Ovary (tissue), 9 donors: ENCODE results near the gene FBXW8. TPM values are rescaled to one million over a fixed set of nuclear protein-coding genes. Genes with fewer than 3 reads are reported as not detected.

Source experiments
- DNase-seq, 5 donors: peaks; one replicate each; pipeline ENCODE4 v3.0.0-alpha.2; 2019 to 2020
- H3K27ac ChIP-seq, 2 donors: fragments of 200-600 bp; one replicate each; pipeline versions ENCODE4 v1.5.1 to v1.8.0; 2019 to 2022
- H3K27me3 ChIP-seq: fragments of 200-600 bp; one replicate; pipeline ENCODE4 v1.8.0; 2022
- H3K36me3 ChIP-seq: fragments of 200-600 bp; sonication (generic); one replicate; pipeline ENCODE4 v1.5.1; 2019
- H3K4me1 ChIP-seq: one replicate; pipeline ENCODE4 v1.8.1; 2013; ENCODE audit warnings: mild to moderate bottlenecking, moderate library complexity; ENCODE audit not compliant: insufficient read depth
- H3K4me3 ChIP-seq: fragments of 200-600 bp; sonication (generic); one replicate; pipeline ENCODE4 v1.5.1; 2017
- H3K9me3 ChIP-seq, 2 donors: fragments of 200-600 bp in 1 of 2; sonication (generic) in 1 of 2; one replicate each; pipeline versions ENCODE4 v1.5.1 to v1.8.1; 2013 to 2019; ENCODE audit warnings: mild to moderate bottlenecking in 1 of 2, moderate library complexity in 1 of 2
- EP300 ChIP-seq: sonication (generic); formaldehyde crosslinking; IDR thresholded peaks from one replicate; pipeline ENCODE4 v1.6.1; 2017; ENCODE audit warnings: antibody characterized with exemption
- POLR2A ChIP-seq: fragments of 450-650 bp; IDR thresholded peaks from one replicate; pipeline ENCODE4 v1.6.1; 2017; ENCODE audit warnings: antibody characterized with exemption, mild to moderate bottlenecking, moderate library complexity
- WGBS, 3 donors: extraction: QIAGEN DNeasy Blood & Tissue Kit in 1 of 3; methylation state at CpG; one replicate each; pipeline versions ENCODE4 v1.1.5 to v1.1.7; 2013 to 2017; 5-methylcytosine and 5-hydroxymethylcytosine counted together
- intact Hi-C, 4 donors: fragments of 100-400 bp; cut with DNase I; formaldehyde crosslinking; loops; one replicate each; pipeline versions ENCODE4 v1.11.0 to v1.15.1; 2022 to 2023
- polyA plus RNA-seq, 2 donors: library from polyadenylated mRNA; stranded (reverse); fragments of 200-250 nt in 1 of 2; fragments of 350-450 nt in 1 of 2; fragmentation: Illumina TruSeq in 1 of 2; extraction: RNeasy Lipid Tissue Mini Kit (QIAGEN cat#74804) in 1 of 2; gene quantifications; one replicate each; pipeline ENCODE4 v1.2.3, GENCODE V29; 2013 to 2014
- total RNA-seq, 7 donors: library from RNA; depleted of rRNA in 2 of 7; stranded (reverse); fragments of >200 nt in 2 of 7; fragmentation: NEBNext Ultra II Directional in 3 of 7; extraction: Animal tissue kit (Norgen Biotek cat#: 25700) in 3 of 7; gene quantifications; one replicate each; pipeline versions ENCODE4 v1.1.0 to v1.2.4, GENCODE V29; 2016 to 2023
- TF ChIP-seq, protein P1 (sequence below), 3 donors: fragments of 450-650 bp in 2 of 3; fragments of 200-600 bp in 1 of 3; IDR thresholded peaks; one replicate each; pipeline versions ENCODE4 v1.5.1 to v1.8.0; 2016 to 2022; ENCODE audit warnings: antibody characterized with exemption in 3 of 3, mild to moderate bottlenecking in 1 of 3
- donor health status: DM: no; HTN: no; CAD: no; lungs with moderate emphysema.
- donor health status: DM: no; HTN: no; CAD: no.
- donor health status: Bipolar disorder and iron deficiency.
- donor health status: DM: yes; HTN: yes; CAD: no.
- donor health status: DM: no; HTN: no; CAD: no.
- donor health status: DM: yes; HTN: yes; CAD: no.

The FBXW8 gene
- total and polyA plus RNA-seq, 9 donors, result 7.4 to 23.1 (median 16.6) TPM

DNA sequence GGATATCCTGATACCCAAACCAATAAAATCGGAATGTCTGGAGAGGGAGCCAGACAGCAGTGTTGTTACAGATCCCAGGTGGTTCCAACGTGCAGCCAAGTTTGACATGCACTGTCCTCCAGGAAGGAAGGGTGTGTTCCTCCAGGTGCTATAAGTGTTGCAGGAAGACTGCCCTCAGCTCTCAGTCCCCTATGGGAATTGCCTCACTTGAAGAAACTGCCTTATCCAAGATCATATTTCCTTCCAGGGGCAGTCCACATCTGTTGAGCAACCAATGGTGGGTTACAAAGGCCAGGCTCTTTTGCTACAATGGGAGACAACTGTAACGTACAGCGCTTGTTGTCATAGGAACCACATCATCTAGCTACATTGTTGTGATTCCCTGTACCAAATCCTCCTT lies 13.3 kb upstream of the FBXW8 start:
- Histone ChIP-seq H3K27ac (no peak overlapping the region), H3K9me3 (no peaks in the 10 kb centered on the region), H3K36me3 (no peaks in the 10 kb centered on the region), H3K27me3 (no peaks in the 10 kb centered on the region), H3K4me3 (no peak overlapping the region), H3K4me1 (no peaks in the 10 kb centered on the region)
- no peak for DNase-seq
- WGBS, 3 donors, result 64 to 74% (median 74%) methylated on average over 4 of the region's 4 CpGs
- TF ChIP-seq, protein P1, sequence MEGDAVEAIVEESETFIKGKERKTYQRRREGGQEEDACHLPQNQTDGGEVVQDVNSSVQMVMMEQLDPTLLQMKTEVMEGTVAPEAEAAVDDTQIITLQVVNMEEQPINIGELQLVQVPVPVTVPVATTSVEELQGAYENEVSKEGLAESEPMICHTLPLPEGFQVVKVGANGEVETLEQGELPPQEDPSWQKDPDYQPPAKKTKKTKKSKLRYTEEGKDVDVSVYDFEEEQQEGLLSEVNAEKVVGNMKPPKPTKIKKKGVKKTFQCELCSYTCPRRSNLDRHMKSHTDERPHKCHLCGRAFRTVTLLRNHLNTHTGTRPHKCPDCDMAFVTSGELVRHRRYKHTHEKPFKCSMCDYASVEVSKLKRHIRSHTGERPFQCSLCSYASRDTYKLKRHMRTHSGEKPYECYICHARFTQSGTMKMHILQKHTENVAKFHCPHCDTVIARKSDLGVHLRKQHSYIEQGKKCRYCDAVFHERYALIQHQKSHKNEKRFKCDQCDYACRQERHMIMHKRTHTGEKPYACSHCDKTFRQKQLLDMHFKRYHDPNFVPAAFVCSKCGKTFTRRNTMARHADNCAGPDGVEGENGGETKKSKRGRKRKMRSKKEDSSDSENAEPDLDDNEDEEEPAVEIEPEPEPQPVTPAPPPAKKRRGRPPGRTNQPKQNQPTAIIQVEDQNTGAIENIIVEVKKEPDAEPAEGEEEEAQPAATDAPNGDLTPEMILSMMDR (IDR thresholded peaks at IDR 0.05), result no peak
- no peak for TF ChIP-seq EP300
- TF ChIP-seq POLR2A, result no peak
- intact Hi-C loops, result no loop called here

DNA sequence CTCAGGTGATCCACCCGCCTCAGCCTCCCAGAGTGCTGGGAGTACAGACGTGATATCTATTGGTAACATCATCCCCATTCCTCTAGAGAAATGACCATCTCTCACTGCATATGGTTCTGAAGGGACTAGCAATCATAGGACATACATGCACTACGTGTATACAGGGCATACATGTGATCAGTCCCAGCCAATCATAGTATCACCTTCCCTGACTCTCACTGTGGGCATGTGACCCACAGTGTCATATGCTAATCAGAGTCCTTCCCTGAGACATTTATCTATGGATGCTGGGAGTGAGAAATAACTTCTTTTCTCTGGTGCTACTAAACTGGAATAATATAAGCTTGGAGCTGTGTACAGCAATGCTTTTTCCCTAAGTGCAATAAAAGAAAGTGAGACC lies 12.1 kb upstream of the FBXW8 start:
- Histone ChIP-seq H3K27ac (no peak overlapping the region), H3K27me3 (no peaks in the 10 kb centered on the region), H3K4me3 (no peak overlapping the region), H3K36me3 (no peaks in the 10 kb centered on the region), H3K9me3 (no peaks in the 10 kb centered on the region), H3K4me1 (no peaks in the 10 kb centered on the region)
- intact Hi-C loops, result no loop called here
- no peak for DNase-seq
- TF ChIP-seq EP300 (no peak), POLR2A (no peak)
- TF ChIP-seq, protein P1 (IDR thresholded peaks at IDR 0.05), result no peak
- WGBS, 3 donors, result 51 to 57% (median 56%) methylated on average over 3 of the region's 3 CpGs

DNA sequence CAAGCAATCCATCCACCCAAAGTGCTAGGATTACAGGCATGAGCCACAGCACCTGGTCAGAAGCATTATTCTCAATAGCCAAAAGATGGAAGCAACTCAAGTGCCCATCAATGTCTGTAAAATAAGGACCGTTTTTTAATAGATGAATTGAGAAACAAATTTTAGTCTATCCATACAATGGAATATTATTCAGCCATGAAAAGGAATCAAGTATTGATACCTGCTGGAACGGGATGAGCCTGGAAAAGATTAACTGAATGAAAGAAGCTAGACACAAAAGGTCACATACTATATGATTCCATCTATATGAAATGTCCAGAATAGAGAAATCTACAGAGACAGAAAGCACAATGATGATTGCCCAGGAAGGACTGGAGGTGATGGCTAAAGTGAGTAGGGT lies 9.1 kb upstream of the FBXW8 start:
- intact Hi-C loops, result no loop called here
- no peak overlapping the region for H3K27ac ChIP-seq
- DNase-seq, result no peak
- 80 to 84% (median 81%) methylated on average over 2 of the region's 2 CpGs for WGBS, 3 donors
- H3K27me3 ChIP-seq, result no peaks in the 10 kb centered on the region
- no peaks in the 10 kb centered on the region for H3K36me3 ChIP-seq
- H3K4me3 ChIP-seq, result no peak overlapping the region
- TF ChIP-seq POLR2A (no peak), EP300 (no peak)
- TF ChIP-seq, protein P1 (IDR thresholded peaks at IDR 0.05), result no peak
- no peaks in the 10 kb centered on the region for H3K9me3 ChIP-seq
- no peaks in the 10 kb centered on the region for H3K4me1 ChIP-seq

DNA sequence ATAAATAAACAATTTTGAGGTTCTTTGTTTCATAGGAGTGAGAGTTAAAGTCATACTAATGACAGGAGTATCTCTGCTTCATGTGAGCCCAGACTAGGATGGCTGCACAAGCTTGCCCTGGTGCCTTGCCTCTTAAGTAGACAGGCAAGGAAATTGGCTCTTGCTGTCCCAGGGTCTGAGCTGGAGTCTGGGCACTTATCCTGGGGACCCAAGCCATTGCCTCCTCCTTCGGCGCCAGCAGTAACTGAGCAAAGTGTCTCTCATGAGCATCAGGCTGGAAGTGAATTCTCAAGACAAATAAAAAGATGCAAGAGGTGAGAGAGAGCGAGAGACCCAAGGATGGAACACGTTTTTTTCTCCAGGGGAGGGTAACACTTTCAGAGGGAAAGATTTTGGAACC lies 6.9 kb upstream of the FBXW8 start:
- H3K9me3 ChIP-seq, result no peaks in the 10 kb centered on the region
- DNase-seq, result no peak
- H3K36me3 ChIP-seq, result no peaks in the 10 kb centered on the region
- TF ChIP-seq EP300 (no peak), POLR2A (no peak)
- TF ChIP-seq, protein P1 (IDR thresholded peaks at IDR 0.05), result no peak
- 64 to 70% (median 65%) methylated on average over 4 of the region's 4 CpGs for WGBS, 3 donors
- H3K4me1 ChIP-seq, result no peaks in the 10 kb centered on the region
- no peaks in the 10 kb centered on the region for H3K27me3 ChIP-seq
- no peak overlapping the region for H3K4me3 ChIP-seq
- H3K27ac ChIP-seq, result no peak overlapping the region
- intact Hi-C loops, result no loop called here

DNA sequence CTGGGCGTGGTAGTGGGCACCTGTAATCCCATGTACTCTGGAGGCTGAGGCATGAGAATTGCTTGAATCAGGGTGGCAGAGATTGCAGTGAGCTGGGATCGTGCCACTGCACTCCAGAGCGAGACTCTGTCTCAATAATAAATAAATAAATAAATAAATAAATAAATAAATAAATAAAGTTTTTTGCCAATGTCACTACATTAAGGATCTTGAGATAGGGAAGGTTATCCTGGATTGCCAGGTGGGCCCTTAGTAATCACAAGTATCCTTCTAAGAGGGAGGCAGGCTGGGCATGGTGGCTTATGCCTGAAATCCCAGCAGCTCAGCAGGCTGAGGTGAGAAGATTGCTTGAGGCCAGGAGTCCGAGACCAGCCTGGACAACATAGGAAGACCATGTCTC lies 4.5 kb upstream of the FBXW8 start:
- H3K27me3 ChIP-seq, result no peaks in the 10 kb centered on the region
- H3K4me1 ChIP-seq, result no peaks in the 10 kb centered on the region
- intact Hi-C loops, result no loop called here
- no peaks in the 10 kb centered on the region for H3K9me3 ChIP-seq
- 83 to 84% (median 83%) methylated on average over 4 of the region's 4 CpGs for WGBS, 3 donors
- TF ChIP-seq, protein P1 (IDR thresholded peaks at IDR 0.05), result no peak
- TF ChIP-seq EP300 (no peak), POLR2A (no peak)
- no peak for DNase-seq
- H3K4me3 ChIP-seq, result no peak overlapping the region
- no peak overlapping the region for H3K27ac ChIP-seq
- no peaks in the 10 kb centered on the region for H3K36me3 ChIP-seq
